Neural cell (in vitro differentiated cells): Measurements from ENCODE around the gene F2R. TPM values are rescaled to one million over a fixed set of nuclear protein-coding genes. Genes with fewer than 3 reads are reported as not detected.

Experiments used
- H2AFZ ChIP-seq: fragments of 200-600, 300-800 bp; sonication (generic), shearing (Covaris generic); 2 replicates; pipeline ENCODE4 v1.6.0; 2014; ENCODE audit warnings: low read depth, mild to moderate bottlenecking, antibody characterized with exemption, low read length, moderate library complexity
- H3F3A ChIP-seq: fragments of 200-600 bp; shearing (Covaris generic); 2 replicates; pipeline ENCODE4 v1.6.1; 2016; ENCODE audit warnings: mild to moderate bottlenecking, moderate library complexity, mixed read lengths, antibody characterized with exemption, low read length; ENCODE audit not compliant: insufficient read depth, poor library complexity, severe bottlenecking
- H3K27ac ChIP-seq: fragments of 200-600, 300-800 bp; sonication (generic), shearing (Covaris generic); 2 replicates; pipeline ENCODE4 v1.5.1; 2014; ENCODE audit warnings: mild to moderate bottlenecking, low read length, moderate library complexity
- H3K27me3 ChIP-seq: fragments of 300-800, 200-600 bp; sonication (generic), shearing (Covaris generic); 2 replicates; pipeline ENCODE4 v1.6.0; 2014; ENCODE audit warnings: mild to moderate bottlenecking, low read depth, low read length, moderate library complexity; ENCODE audit not compliant: insufficient read depth
- H3K36me3 ChIP-seq: fragments of 300-800, 200-600 bp; sonication (generic), shearing (Covaris generic); 2 replicates; pipeline ENCODE4 v1.5.1; 2014; ENCODE audit warnings: mild to moderate bottlenecking, antibody characterized with exemption, low read length, moderate library complexity; ENCODE audit not compliant: insufficient read depth
- H3K4me2 ChIP-seq: fragments of 300-800, 200-600 bp; sonication (generic), shearing (Covaris generic); 2 replicates; pipeline ENCODE4 v1.6.0; 2014; ENCODE audit warnings: mild to moderate bottlenecking, low read length
- H3K4me3 ChIP-seq: fragments of 300-800, 200-600 bp; sonication (generic), shearing (Covaris generic); 2 replicates; pipeline ENCODE4 v1.5.1; 2014; ENCODE audit warnings: mild to moderate bottlenecking, low read length, moderate library complexity
- H3K79me2 ChIP-seq: fragments of 200-600 bp; shearing (Covaris generic); replicated peaks from 2 replicates; pipeline ENCODE4 v1.6.0; 2014; ENCODE audit warnings: mild to moderate bottlenecking, low read length, moderate library complexity; ENCODE audit not compliant: insufficient read depth
- H3K9ac ChIP-seq: fragments of 300-800, 200-600 bp; sonication (generic), shearing (Covaris generic); 2 replicates; pipeline ENCODE4 v1.6.1; 2016; ENCODE audit warnings: mild to moderate bottlenecking, low read length, mixed read lengths
- H3K9me2 ChIP-seq: fragments of 200-600 bp; shearing (Covaris generic); 2 replicates; pipeline ENCODE4 v1.6.1; 2016; ENCODE audit warnings: mild to moderate bottlenecking, low read length, mixed read lengths; ENCODE audit not compliant: insufficient read depth
- H3K9me3 ChIP-seq: fragments of 200-600, 300-800 bp; sonication (generic), shearing (Covaris generic); 2 replicates; pipeline ENCODE4 v1.6.1; 2016; ENCODE audit warnings: mild to moderate bottlenecking, mixed run types, low read length, moderate library complexity, mixed read lengths
- H4K20me1 ChIP-seq: fragments of 200-600 bp; shearing (Covaris generic); 2 replicates; pipeline ENCODE4 v1.6.1; 2016; ENCODE audit warnings: mild to moderate bottlenecking, mixed run types; ENCODE audit not compliant: insufficient read depth
- CTCF ChIP-seq: fragments of 450-650 bp; IDR thresholded peaks from 2 replicates; pipeline ENCODE4 v1.5.1; 2014; ENCODE audit warnings: antibody characterized with exemption, mild to moderate bottlenecking, moderate library complexity; ENCODE audit not compliant: poor library complexity, severe bottlenecking
- EP300 ChIP-seq: fragments of 450-650 bp; conservative IDR thresholded peaks from 2 replicates; pipeline ENCODE4 v1.6.1; 2014; ENCODE audit warnings: antibody characterized with exemption, mild to moderate bottlenecking, moderate library complexity; ENCODE audit not compliant: poor library complexity, severe bottlenecking
- EZH2 ChIP-seq: fragments of 200-600, 300-800 bp; shearing (Covaris generic), sonication (generic); IDR thresholded peaks from 2 replicates; pipeline ENCODE4 v1.6.1; 2014; ENCODE audit warnings: antibody characterized with exemption, low read length, borderline replicate concordance, mild to moderate bottlenecking; ENCODE audit not compliant: insufficient read depth, poor library complexity, severe bottlenecking
- MXI1 ChIP-seq: fragments of 450-650 bp; conservative IDR thresholded peaks from 2 replicates; pipeline ENCODE4 v1.6.1; 2014; ENCODE audit warnings: antibody characterized with exemption, mild to moderate bottlenecking; ENCODE audit not compliant: poor library complexity, severe bottlenecking
- POLR2AphosphoS5 ChIP-seq: IDR thresholded peaks from 2 replicates; pipeline ENCODE4 v1.6.1; 2012
- RAD21 ChIP-seq: fragments of 450-650 bp; conservative IDR thresholded peaks from 2 replicates; pipeline ENCODE4 v1.6.1; 2014; ENCODE audit warnings: antibody characterized with exemption, mild to moderate bottlenecking, moderate library complexity
- REST ChIP-seq: IDR thresholded peaks from 2 replicates; pipeline ENCODE4 v1.6.1; 2012; ENCODE audit warnings: borderline replicate concordance
- SMC3 ChIP-seq: fragments of 450-650 bp; conservative IDR thresholded peaks from 2 replicates; pipeline ENCODE4 v1.6.1; 2014; ENCODE audit warnings: antibody characterized with exemption, mild to moderate bottlenecking, moderate library complexity; ENCODE audit not compliant: poor library complexity
- TAF1 ChIP-seq: IDR thresholded peaks from 2 replicates; pipeline ENCODE4 v1.6.1; 2012; ENCODE audit warnings: low read depth
- polyA plus RNA-seq: library from polyadenylated mRNA; depleted of rRNA; stranded (reverse); fragments of >200 nt; gene quantifications from 2 replicates; pipeline ENCODE4 v1.2.3, GENCODE V29; 2014

F2R gene
- polyA plus RNA-seq, 1 donor from 2014 or later: 35.9 TPM

GRCh38 chr5:76690704-76691466 lies 25.0 kb upstream of the F2R start:
- H3K36me3 ChIP-seq: no peaks in the 10 kb centered on the region
- H3K27ac ChIP-seq: no peak overlapping the region
- H2AFZ ChIP-seq: no peak overlapping the region
- no peaks in the 10 kb centered on the region for H3K27me3 ChIP-seq
- no peaks in the 10 kb centered on the region for H3K9me3 ChIP-seq
- H3K4me3 ChIP-seq: no peak overlapping the region
- TF ChIP-seq RAD21 (no peak), POLR2AphosphoS5 (no peak), EP300 (no peak), SMC3 (no peak), EZH2 (no peak), TAF1 (no peak), MXI1 (no peak), REST (no peak), CTCF (no peak)
- no peak overlapping the region for H3K4me2 ChIP-seq
- H3F3A ChIP-seq: no peaks in the 10 kb centered on the region
- no peaks in the 10 kb centered on the region for H4K20me1 ChIP-seq
- H3K9ac ChIP-seq: no peak overlapping the region
- H3K79me2 ChIP-seq: no peaks in the 10 kb centered on the region
- H3K9me2 ChIP-seq: no peaks in the 10 kb centered on the region

- Histone ChIP-seq H3K9me2 (no peaks in the 10 kb centered on the region), H3K79me2 (no peaks in the 10 kb centered on the region), H3K4me2 (no peak overlapping the region), H3K9ac (no peak overlapping the region), H2AFZ (no peak overlapping the region), H3K27me3 (no peaks in the 10 kb centered on the region), H3K9me3 (no peaks in the 10 kb centered on the region), H3F3A (no peaks in the 10 kb centered on the region), H3K27ac (no peak overlapping the region), H3K4me3 (no peak overlapping the region), H3K36me3 (no peaks in the 10 kb centered on the region), H4K20me1 (no peaks in the 10 kb centered on the region)
- TF ChIP-seq SMC3 (no peak), TAF1 (no peak), EZH2 (no peak)
Measured at GRCh38 chr5:76691467-76692273, 24.3 kb upstream of the F2R start.
